K562 (cell line): ENCODE data around the gene CRIM1. TPM values are rescaled to one million over a fixed set of nuclear protein-coding genes. Genes with fewer than 3 reads are reported as not detected.

ENCODE experiments used
- ATAC-seq: fragments of 200-7000 bp; cut with Tn5 transposase; 3 replicates; pipeline ENCODE4 v1.9.1; 2020; ENCODE audit warnings: moderate library complexity
- BruUV-seq: library from RNA; stranded (reverse); fragments of 400-500 nt; replicated peaks from 2 replicates; lab custom pipeline; 2021; lab: Mats Ljungman, UMichigan
- CTCF ChIA-PET: fragments of 300-600 bp; formaldehyde crosslinking; extraction: SDS; loops from one replicate; lab custom pipeline; 2021; ENCODE audit warnings: low intra/inter-chr PET ratio; lab: Yijun Ruan, JAX
- POLR2A ChIA-PET: fragments of 300-600, 350-650 bp; sonication (Branson Sonifier 250); formaldehyde crosslinking; extraction: SDS; loops from one replicate; lab custom pipeline; 2021; ENCODE audit warnings: antibody characterized with exemption, inconsistent platforms; lab: Yijun Ruan, JAX
- DNase-seq, 4 experiments: peaks; one replicate each; pipeline versions ENCODE4 v3.0.0 to v3.0.0-alpha.2; 2011 to 2018; ENCODE audit warnings: low spot score in 3 of 4, mixed read lengths in 3 of 4; ENCODE audit errors: extremely low read depth in 1 of 4
- FAIRE-seq: peaks from 2 replicates; lab custom pipeline; 2011; peaks lifted over from hg19 to GRCh38; lab: Jason Lieb, UNC
- H2AFZ ChIP-seq: 2 replicates; pipeline ENCODE4 v1.6.0; 2011; ENCODE audit warnings: low read depth, low read length, control low read depth, inconsistent platforms
- H3K27ac ChIP-seq: fragments of 200-600 bp; 3 replicates; pipeline ENCODE4 v1.8.0; 2011; ENCODE audit warnings: low read depth, mild to moderate bottlenecking, control low read depth, inconsistent platforms, low read length, moderate library complexity, mixed read lengths; ENCODE audit errors: extremely low read depth
- H3K27me3 ChIP-seq, 2 experiments: fragments of 300-600 bp in 1 of 2; 2 replicates in 1 of 2; 3 replicates in 1 of 2; pipeline versions ENCODE4 v1.6.0 to v1.8.0; 2011; ENCODE audit warnings: inconsistent platforms in 2 of 2, low read length in 2 of 2, mild to moderate bottlenecking in 1 of 2, mixed read lengths in 1 of 2, moderate library complexity in 1 of 2; ENCODE audit not compliant: control insufficient read depth in 2 of 2, insufficient read depth in 2 of 2
- H3K36me3 ChIP-seq: fragments of 300-600 bp; 3 replicates; pipeline ENCODE4 v1.8.0; 2011; ENCODE audit warnings: mild to moderate bottlenecking, low read length, inconsistent platforms; ENCODE audit not compliant: control insufficient read depth, insufficient read depth
- H3K4me1 ChIP-seq, 2 experiments: fragments of 200-600 bp in 1 of 2; replicated peaks in 1 of 2; 2 replicates in 1 of 2; 3 replicates in 1 of 2; pipeline versions ENCODE4 v1.5.1 to v1.8.0; 2011; ENCODE audit warnings: inconsistent platforms in 2 of 2, low read length in 2 of 2, mild to moderate bottlenecking in 1 of 2, mixed read lengths in 1 of 2, moderate library complexity in 1 of 2; ENCODE audit not compliant: control insufficient read depth in 2 of 2, insufficient read depth in 2 of 2
- H3K4me2 ChIP-seq: 2 replicates; pipeline ENCODE4 v1.6.1; 2011; ENCODE audit warnings: low read length, control low read depth, inconsistent platforms, mixed read lengths; ENCODE audit not compliant: insufficient read depth
- H3K4me3 ChIP-seq: fragments of 200-600 bp; sonication (generic), shearing (Covaris generic); 2 replicates; pipeline ENCODE4 v1.5.1; 2016; ENCODE audit warnings: control low read depth, inconsistent platforms
- H3K79me2 ChIP-seq: fragments of 200-600 bp; 3 replicates; pipeline ENCODE4 v1.8.0; 2011; ENCODE audit warnings: low read length, inconsistent platforms; ENCODE audit not compliant: control insufficient read depth, insufficient read depth
- H3K9ac ChIP-seq, 2 experiments: 2 replicates each; pipeline versions ENCODE4 v1.6.0 to v1.6.1; 2011; ENCODE audit warnings: low read depth in 2 of 2, low read length in 2 of 2, control low read depth in 1 of 2, inconsistent platforms in 1 of 2, mild to moderate bottlenecking in 1 of 2, mixed read lengths in 1 of 2; ENCODE audit not compliant: insufficient read depth in 1 of 2
- H3K9me1 ChIP-seq: one replicate; pipeline ENCODE4 v1.6.0; 2011; ENCODE audit warnings: inconsistent platforms, mild to moderate bottlenecking, low read length, moderate library complexity; ENCODE audit not compliant: control insufficient read depth, insufficient read depth
- H3K9me3 ChIP-seq: replicated peaks from 2 replicates; pipeline ENCODE4 v1.5.1; 2011; ENCODE audit warnings: low read depth, low read length, inconsistent platforms; ENCODE audit not compliant: control insufficient read depth, insufficient read depth
- H4K20me1 ChIP-seq: replicated peaks from 2 replicates; pipeline ENCODE4 v1.6.1; 2011; ENCODE audit warnings: low read length, inconsistent platforms, mixed read lengths; ENCODE audit not compliant: control insufficient read depth, insufficient read depth
- BHLHE40 ChIP-seq: IDR thresholded peaks from 2 replicates; pipeline ENCODE4 v1.6.1; 2011; ENCODE audit warnings: low read length, improper control_type of control experiment
- CBX2 ChIP-seq: fragments of 200-600 bp; sonication (generic); IDR thresholded peaks from one replicate; pipeline ENCODE4 v1.6.1; 2012; ENCODE audit warnings: mild to moderate bottlenecking, low read length, inconsistent platforms; ENCODE audit not compliant: insufficient read depth, poor library complexity, severe bottlenecking
- E2F5 ChIP-seq: sonication (generic); formaldehyde crosslinking; IDR thresholded peaks from 2 replicates; pipeline ENCODE4 v1.8.0; 2022; ENCODE audit warnings: mild to moderate bottlenecking, missing genetic modification reagents
- E2F8 ChIP-seq: fragments of 450-650 bp; IDR thresholded peaks from 2 replicates; pipeline ENCODE4 v1.7.1; 2018; ENCODE audit warnings: mild to moderate bottlenecking, low read depth; ENCODE audit not compliant: partially characterized antibody
- ELF4 ChIP-seq: fragments of 450-650 bp; formaldehyde crosslinking; IDR thresholded peaks from 2 replicates; pipeline ENCODE4 v1.4.0; 2022; ENCODE audit warnings: missing genetic modification characterization
- FOXK2 ChIP-seq, 2 experiments: fragments of 450-650 bp; IDR thresholded peaks in 1 of 2; conservative IDR thresholded peaks in 1 of 2; 2 replicates each; pipeline ENCODE4 v1.6.1; 2016; ENCODE audit warnings: low read depth in 2 of 2, mild to moderate bottlenecking in 1 of 2
- HDAC2 ChIP-seq: fragments of 450-650 bp; IDR thresholded peaks from 2 replicates; pipeline ENCODE4 v1.6.1; 2016; ENCODE audit warnings: mild to moderate bottlenecking
- MBD2 ChIP-seq: sonication (generic); IDR thresholded peaks from 2 replicates; pipeline ENCODE4 v1.6.1; 2016; ENCODE audit warnings: low read depth, borderline replicate concordance
- MYC ChIP-seq, 2 experiments: fragments of 250-450 bp in 1 of 2; sonication (Bioruptor Pico) in 1 of 2; IDR thresholded peaks; 2 replicates each; pipeline versions ENCODE4 v1.5.1 to v1.6.1; 2012 to 2021; ENCODE audit warnings: low read depth in 2 of 2, borderline replicate concordance in 1 of 2, improper control_type of control experiment in 1 of 2, low read length in 1 of 2, mild to moderate bottlenecking in 1 of 2, moderate library complexity in 1 of 2
- RBFOX2 ChIP-seq: fragments of 200-400 bp; formaldehyde crosslinking; IDR thresholded peaks from 2 replicates; pipeline ENCODE4 v1.6.1; 2017; ENCODE audit warnings: low read depth, mild to moderate bottlenecking, low read length, moderate library complexity
- SRF ChIP-seq, 2 experiments: fragments of 250-450, 450-650 bp in 1 of 2; sonication (Bioruptor Pico) in 1 of 2; sonication (generic) in 1 of 2; formaldehyde crosslinking; IDR thresholded peaks; 2 replicates each; pipeline versions ENCODE4 v1.5.0 to v1.5.1; 2020 to 2022; ENCODE audit warnings: mild to moderate bottlenecking in 1 of 2, missing genetic modification reagents in 1 of 2
- THRAP3 ChIP-seq: fragments of 450-650 bp; IDR thresholded peaks from 2 replicates; pipeline ENCODE4 v1.6.1; 2016; ENCODE audit warnings: mild to moderate bottlenecking, inconsistent platforms, borderline replicate concordance
- ZEB2 ChIP-seq: fragments of 450-650 bp; IDR thresholded peaks from 2 replicates; pipeline ENCODE4 v1.6.1; 2016
- ZNF174 ChIP-seq: fragments of 250-450 bp; sonication (Bioruptor Pico); IDR thresholded peaks from 2 replicates; pipeline ENCODE4 v1.4.0; 2020; ENCODE audit warnings: mild to moderate bottlenecking
- ZNF212 ChIP-seq: fragments of 450-650 bp; formaldehyde crosslinking; IDR thresholded peaks from 2 replicates; pipeline ENCODE4 v1.4.0; 2020; ENCODE audit warnings: mild to moderate bottlenecking
- ZNF232 ChIP-seq: sonication (generic); formaldehyde crosslinking; IDR thresholded peaks from 2 replicates; pipeline ENCODE4 v1.8.0; 2022; ENCODE audit warnings: mild to moderate bottlenecking, missing genetic modification reagents
- WGBS: fragments of 100-300 bp; shearing (Covaris generic); methylation state at CpG from one replicate; pipeline ENCODE4 v1.1.6; 2016; ENCODE audit warnings: low coverage, mixed read lengths; ENCODE audit not compliant: insufficient coverage; ENCODE audit errors: missing lambda C conversion rate; 5-methylcytosine and 5-hydroxymethylcytosine counted together
- in situ Hi-C: fragments of 300-500 bp; cut with MboI; formaldehyde crosslinking; loops from 4 replicates; pipeline ENCODE4 v1.15.0; 2018; ENCODE audit warnings: inconsistent platforms, mixed read lengths
- intact Hi-C: fragments of 100-400 bp; cut with micrococcal nuclease; formaldehyde crosslinking; loops from 2 replicates; pipeline ENCODE4 v1.14.2; 2022
- polyA plus RNA-seq, 8 experiments: library from polyadenylated mRNA; depleted of rRNA in 4 of 8; stranded (reverse) in 5 of 8; unstranded in 3 of 8; fragments of >200 nt; fragmentation: Nextera tagmentation in 2 of 8; fragmentation: Illumina TruSeq in 1 of 8; extraction: Ambion mirVana in 2 of 8; extraction: Trizol in 1 of 8; gene quantifications; 2 replicates each; pipeline versions ENCODE4 v1.2.1 to v1.2.3, GENCODE V29; 2011 to 2014; ENCODE audit warnings: inconsistent platforms in 1 of 8, missing spikeins in 1 of 8
- total RNA-seq, 7 experiments: library from RNA; depleted of rRNA in 6 of 7; stranded (reverse); fragments of >200 nt in 6 of 7; fragmentation: Illumina TruSeq in 2 of 7; extraction: Trizol in 2 of 7; gene quantifications; 2 replicates each; pipeline versions ENCODE4 v1.2.1 to v1.2.3, GENCODE V29; 2011 to 2021; ENCODE audit warnings: low replicate concordance in 1 of 7
- TF ChIP-seq, protein P1 (sequence below): fragments of 200-800 bp; sonication (Bioruptor generic); IDR thresholded peaks from 2 replicates; pipeline ENCODE4 v1.6.1; 2017; ENCODE audit warnings: missing genetic modification characterization, missing compliant biosample characterization

Gene CRIM1
- total and polyA plus RNA-seq, 9 of the 15 experiments (the other 6 are each of a cell fraction or from before 2014, with no cell fraction given): 0.01 to 0.36 (median 0.06) TPM; not detected in 1

DNA sequence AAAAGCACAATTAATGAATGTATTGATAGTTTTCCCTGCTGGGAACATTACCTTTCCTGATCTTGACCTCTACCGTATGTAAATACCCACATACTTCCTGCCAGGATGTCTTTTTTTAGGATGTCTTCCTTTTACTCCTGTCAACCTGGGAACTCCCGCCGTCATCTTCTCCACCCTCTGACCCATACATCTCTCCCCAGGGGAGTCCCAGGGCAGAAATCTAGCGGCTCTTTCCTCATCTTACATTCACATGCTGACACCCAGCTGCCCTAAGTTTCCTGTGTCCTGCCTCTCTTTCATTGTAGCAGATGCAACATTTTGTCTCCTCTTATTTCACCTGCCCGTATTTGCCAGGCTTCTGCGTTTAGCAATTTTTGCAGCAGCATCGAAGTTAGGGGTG lies 107.8 kb downstream of the CRIM1 start:
- FAIRE-seq: no peak
- in situ Hi-C loops: no loop called here
- no peak for TF ChIP-seq ZNF174 (CRISPR knock-in tag)
- TF ChIP-seq MYC (IDR thresholded peaks at IDR 0.05; ENCODE audit: low read depth, low read length): no peak
- TF ChIP-seq MYC (CRISPR knock-in tag; IDR thresholded peaks at IDR 0.05; ENCODE audit: borderline replicate concordance, low read depth): no peak
- TF ChIP-seq BHLHE40: no peak
- no peak for TF ChIP-seq THRAP3
- TF ChIP-seq E2F5 (CRISPR knock-in tag): no peak
- no peak for TF ChIP-seq MBD2
- TF ChIP-seq RBFOX2: no peak
- TF ChIP-seq, protein P1, sequence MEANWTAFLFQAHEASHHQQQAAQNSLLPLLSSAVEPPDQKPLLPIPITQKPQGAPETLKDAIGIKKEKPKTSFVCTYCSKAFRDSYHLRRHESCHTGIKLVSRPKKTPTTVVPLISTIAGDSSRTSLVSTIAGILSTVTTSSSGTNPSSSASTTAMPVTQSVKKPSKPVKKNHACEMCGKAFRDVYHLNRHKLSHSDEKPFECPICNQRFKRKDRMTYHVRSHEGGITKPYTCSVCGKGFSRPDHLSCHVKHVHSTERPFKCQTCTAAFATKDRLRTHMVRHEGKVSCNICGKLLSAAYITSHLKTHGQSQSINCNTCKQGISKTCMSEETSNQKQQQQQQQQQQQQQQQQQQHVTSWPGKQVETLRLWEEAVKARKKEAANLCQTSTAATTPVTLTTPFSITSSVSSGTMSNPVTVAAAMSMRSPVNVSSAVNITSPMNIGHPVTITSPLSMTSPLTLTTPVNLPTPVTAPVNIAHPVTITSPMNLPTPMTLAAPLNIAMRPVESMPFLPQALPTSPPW (CRISPR knock-in tag): no peak
- TF ChIP-seq ZNF232 (CRISPR knock-in tag): no peak
- TF ChIP-seq HDAC2: no peak
- TF ChIP-seq CBX2: no peak
- no peak for TF ChIP-seq ELF4 (CRISPR knock-in tag)
- TF ChIP-seq E2F8: no peak
- no peak for TF ChIP-seq ZNF212
- TF ChIP-seq FOXK2 (conservative IDR thresholded peaks at IDR 0.05 in 1 of 2, IDR thresholded peaks at IDR 0.05 in 1 of 2; ENCODE audit: low read depth in 2 of 2): no peak
- no peak for TF ChIP-seq ZEB2
- no peak for TF ChIP-seq SRF (CRISPR knock-in tag; IDR thresholded peaks at IDR 0.05)

More for the DNA sequence above, 107.8 kb downstream of the CRIM1 start:
- Histone ChIP-seq H3K9me1 (no peaks in the 10 kb centered on the region), H2AFZ (no peak overlapping the region), H3K27me3 (peaks cover 0 to 9% of the 10 kb centered on the region in 2 experiments; a peak in 3 of 5 replicates), H3K36me3 (no peaks in the 10 kb centered on the region), H3K4me3 (no peak overlapping the region), H3K9ac (no peak overlapping the region), H3K79me2 (no peaks in the 10 kb centered on the region), H4K20me1 (no peaks in the 10 kb centered on the region), H3K4me2 (no peak overlapping the region), H3K9me3 (no peaks in the 10 kb centered on the region), H3K4me1 (no peaks in the 10 kb centered on the region; a peak in 1 of 5 replicates), H3K27ac (no peak overlapping the region)
- WGBS: 3% methylated on average over 7 of the region's 7 CpGs
- ChIA-PET CTCF (no interaction called here), POLR2A (interaction anchor here (0.7 kb wide), 1 partner anchor 172 kb away, joined by 3 read pairs; no protein-coding TSS in a partner anchor)
- intact Hi-C loops: loop anchor here (5.0 kb wide), 1 partner anchor 106 kb away; the partner anchor contains the start of gene CRIM1
- DNase-seq (no peak), ATAC-seq (no peak)
- BruUV-seq: no TSS peak
